Tibial nerve (tissue), 3 donors: ENCODE results near the gene RFX5.

Experiments used
- CTCF ChIP-seq, 5 experiments: fragments of 200-600 bp in 3 of 5; fragments of 450-650 bp in 2 of 5; sonication (generic) in 3 of 5; IDR thresholded peaks; one replicate each; pipeline ENCODE4 v1.5.1; 2016 to 2019; ENCODE audit warnings: antibody characterized with exemption in 5 of 5, mild to moderate bottlenecking in 3 of 5, moderate library complexity in 2 of 5
- POLR2A ChIP-seq, 2 donors: fragments of 450-650 bp; IDR thresholded peaks; one replicate each; pipeline ENCODE4 v1.6.1; 2017; ENCODE audit warnings: antibody characterized with exemption in 2 of 2, mild to moderate bottlenecking in 2 of 2, moderate library complexity in 2 of 2

GRCh38 chr1:151369302-151369610, 22.2 kb upstream of the RFX5 start:
- TF ChIP-seq POLR2A (IDR thresholded peaks at IDR 0.05): no peak
- TF ChIP-seq CTCF (IDR thresholded peaks at IDR 0.05): no peak
